Daoy (cell line): ENCODE measurements around the gene MINAR2. TPM values are rescaled to one million over a fixed set of nuclear protein-coding genes. Genes with fewer than 3 reads are reported as not detected.

Experiments
- DNase-seq: peaks from one replicate; pipeline ENCODE4 v3.0.0-alpha.2; 2015; ENCODE audit warnings: low read depth
- total RNA-seq: library from RNA; depleted of rRNA; stranded (reverse); fragments of >200 nt; shearing (Covaris generic); gene quantifications from 2 replicates; pipeline ENCODE4 v1.2.3, GENCODE V29; 2014; rRNA removed

Gene MINAR2
- total RNA-seq, 1 experiment from 2014 or later: not detected

DNA sequence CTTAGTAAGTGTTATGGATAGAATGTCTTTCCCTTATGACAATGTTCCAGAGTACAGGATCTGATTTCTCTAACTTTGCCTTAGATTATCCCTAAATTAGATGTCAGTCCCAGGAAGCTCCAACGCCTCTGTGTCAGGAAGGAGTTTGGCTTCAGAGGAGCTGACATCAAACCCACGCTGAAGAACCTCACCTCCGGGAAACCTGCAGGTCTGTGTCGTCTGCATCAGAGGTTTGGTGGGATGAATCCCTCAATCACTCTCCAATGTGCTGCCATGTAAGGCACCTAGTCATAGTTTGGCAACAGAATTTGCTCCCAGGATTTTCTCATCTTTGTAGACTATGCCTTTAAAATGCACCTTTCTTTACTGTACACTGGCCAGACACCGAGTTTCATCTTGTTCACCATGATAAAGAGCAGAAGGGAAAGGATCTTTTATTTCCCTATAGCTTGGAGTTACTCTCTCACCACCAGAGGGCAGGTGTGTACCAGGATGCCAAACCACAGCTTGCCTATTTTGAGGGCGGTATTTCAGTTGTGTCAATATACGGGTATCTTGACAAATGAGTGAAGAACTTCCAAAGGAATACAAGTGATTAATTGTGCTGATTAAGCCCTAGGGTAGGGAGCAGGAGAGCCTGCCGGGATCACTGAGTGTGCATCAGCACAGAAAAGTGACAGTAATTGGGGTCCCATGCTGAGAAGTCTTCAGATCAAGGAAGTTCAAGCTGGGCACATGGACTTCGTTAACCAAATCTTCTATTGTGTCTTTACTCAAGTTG is 23.4 kb downstream of the MINAR2 start:
- DNase-seq: peak; percentile 13

DNA sequence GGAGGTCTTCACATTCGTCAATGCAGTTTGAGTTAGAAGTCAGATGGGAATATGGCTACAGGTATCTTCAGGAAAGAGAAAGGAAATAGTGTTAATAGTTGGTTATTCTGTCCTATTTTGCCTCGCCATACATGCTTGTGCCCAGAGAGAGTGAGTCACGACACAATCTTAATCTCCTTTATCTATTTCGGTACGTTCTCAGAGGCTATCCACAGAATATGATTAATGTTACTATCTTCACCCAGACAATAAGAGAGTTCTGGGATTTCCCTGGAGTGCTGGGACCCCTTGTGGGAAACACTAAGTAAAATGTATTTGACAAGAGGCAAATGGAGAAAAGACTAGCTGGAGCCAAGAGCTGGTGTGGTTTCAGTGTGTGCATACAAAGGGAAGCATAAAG is 25.5 kb downstream of the MINAR2 start:
- no peak for DNase-seq

DNA sequence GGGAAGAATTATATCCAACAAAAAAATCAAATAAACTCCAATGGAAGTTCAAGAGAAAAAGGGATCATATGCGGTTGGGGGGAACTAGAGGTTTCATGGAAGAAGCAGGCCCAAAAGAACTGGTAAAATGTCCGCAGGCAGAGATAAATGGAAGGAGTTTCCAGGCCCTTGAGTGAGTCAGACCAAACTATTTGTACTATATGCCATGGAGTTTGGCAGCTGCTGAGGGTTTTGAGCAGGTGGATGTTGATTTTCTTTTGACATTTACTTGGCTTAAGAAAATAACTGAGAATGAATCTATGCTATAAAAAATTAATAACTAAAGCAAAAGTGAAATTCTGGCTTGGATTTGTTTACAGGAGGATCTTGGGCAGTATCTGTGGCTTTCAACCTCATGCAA is 33.7 kb downstream of the MINAR2 start:
- no peak for DNase-seq

DNA sequence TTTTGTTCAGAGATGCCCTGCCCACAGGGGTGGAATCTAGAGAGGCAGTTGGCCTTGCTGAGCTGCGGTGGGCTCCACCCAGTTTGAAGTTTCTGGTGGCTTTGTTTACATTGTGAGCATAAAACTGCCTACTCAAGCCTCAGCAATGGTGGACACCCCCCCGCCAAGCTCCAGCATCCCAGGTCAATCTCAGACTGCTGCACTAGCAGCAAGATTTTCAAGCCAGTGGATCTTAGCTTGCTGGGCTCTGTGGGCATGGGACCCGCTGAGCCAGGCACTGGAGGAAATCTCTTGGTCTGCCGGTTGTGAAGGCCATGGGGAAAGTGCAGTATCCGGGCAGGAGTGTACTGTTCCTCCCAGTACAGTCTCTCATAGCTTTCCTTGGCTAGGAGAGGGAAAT is 55.5 kb downstream of the MINAR2 start:
- DNase-seq: no peak

- no peak for DNase-seq
These were observed 56.8 kb downstream of the MINAR2 start for GRCh38 chr5:129804705-129805104.

- DNase-seq: no peak
These were observed 59.4 kb downstream of the MINAR2 start for GRCh38 chr5:129807162-129807814.

Other genes with a start within 250 kb of the MINAR2 start
- 0.21 and 0.40 TPM in 2 replicates for gene CHSY3, start 156.4 kb downstream of the MINAR2 start, total RNA-seq